Measurements from ENCODE around the gene BRICD5. TPM values are rescaled to one million over a fixed set of nuclear protein-coding genes. Genes with fewer than 3 reads are reported as not detected.

Gene BRICD5
- total and polyA plus RNA-seq, 2 donors from 2014 or later: 7.2 to 8.2 TPM

DNA sequence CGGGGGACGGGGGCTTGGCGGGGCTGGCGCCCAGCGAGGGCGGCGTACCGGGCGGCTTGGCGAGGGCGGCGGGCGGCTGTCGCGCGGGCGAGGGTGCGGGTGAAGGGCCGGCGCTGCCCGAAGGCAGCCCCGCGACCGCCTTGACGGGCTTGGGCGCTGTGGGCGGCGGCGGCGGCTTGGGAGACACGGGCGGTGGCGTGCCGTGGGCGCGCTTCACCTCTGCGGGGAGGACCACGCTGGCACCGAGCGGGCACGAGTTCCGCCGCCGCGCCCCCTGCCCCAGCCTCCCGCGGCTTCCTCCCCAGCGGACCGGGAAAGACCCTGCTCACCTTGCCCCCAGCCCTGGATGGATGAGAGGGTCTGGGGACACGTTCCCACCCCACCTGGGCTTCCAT, 31.6 kb downstream of the BRICD5 start:
- no peak overlapping the region for H3K4me3 ChIP-seq (ENCODE audit: low read length in 3 of 3)
- intact Hi-C loops (cut with DNase I): no loop called here
- TF ChIP-seq, protein P1, sequence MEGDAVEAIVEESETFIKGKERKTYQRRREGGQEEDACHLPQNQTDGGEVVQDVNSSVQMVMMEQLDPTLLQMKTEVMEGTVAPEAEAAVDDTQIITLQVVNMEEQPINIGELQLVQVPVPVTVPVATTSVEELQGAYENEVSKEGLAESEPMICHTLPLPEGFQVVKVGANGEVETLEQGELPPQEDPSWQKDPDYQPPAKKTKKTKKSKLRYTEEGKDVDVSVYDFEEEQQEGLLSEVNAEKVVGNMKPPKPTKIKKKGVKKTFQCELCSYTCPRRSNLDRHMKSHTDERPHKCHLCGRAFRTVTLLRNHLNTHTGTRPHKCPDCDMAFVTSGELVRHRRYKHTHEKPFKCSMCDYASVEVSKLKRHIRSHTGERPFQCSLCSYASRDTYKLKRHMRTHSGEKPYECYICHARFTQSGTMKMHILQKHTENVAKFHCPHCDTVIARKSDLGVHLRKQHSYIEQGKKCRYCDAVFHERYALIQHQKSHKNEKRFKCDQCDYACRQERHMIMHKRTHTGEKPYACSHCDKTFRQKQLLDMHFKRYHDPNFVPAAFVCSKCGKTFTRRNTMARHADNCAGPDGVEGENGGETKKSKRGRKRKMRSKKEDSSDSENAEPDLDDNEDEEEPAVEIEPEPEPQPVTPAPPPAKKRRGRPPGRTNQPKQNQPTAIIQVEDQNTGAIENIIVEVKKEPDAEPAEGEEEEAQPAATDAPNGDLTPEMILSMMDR (IDR thresholded peaks at IDR 0.05; ENCODE audit: borderline replicate concordance, extremely low read depth, insufficient read depth): no peak

DNA sequence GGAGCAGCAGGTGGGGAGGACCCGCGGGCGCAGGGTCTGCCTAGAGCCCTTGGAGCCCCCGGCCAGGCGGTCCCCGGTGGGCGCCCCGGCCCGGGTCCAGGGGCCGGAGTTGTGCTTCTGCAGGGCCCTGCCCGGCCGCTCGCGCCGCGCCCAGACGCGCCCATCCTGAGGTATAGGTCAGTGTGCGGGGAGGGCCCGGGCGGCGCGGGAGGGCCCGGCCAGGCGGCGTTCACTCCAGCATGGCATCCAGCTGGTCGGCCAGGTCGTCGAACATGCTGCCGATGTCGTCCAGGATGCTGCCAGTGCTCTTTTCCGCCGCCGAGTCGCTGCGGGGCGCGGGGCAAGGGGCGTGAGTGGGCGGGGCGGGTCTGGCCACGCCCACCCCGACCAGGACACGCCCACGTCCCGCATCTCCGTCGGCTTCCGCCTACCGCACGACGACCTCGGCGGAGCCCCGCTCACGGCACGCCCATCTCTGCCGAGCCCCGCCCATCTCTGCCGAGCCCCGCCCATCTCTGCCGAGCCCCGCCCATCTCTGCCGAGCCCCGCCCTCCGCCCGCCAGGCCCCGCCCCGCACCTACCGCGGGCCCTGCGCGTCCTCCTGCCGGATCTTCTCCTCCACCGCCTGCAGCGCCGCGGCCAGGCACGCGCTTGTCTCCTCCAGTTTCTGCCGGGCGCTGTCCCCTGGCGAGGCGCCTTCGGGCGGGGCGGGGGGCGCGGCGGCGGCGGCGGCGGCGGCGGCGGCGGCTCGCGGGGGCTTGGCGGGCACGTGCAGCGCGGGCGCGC, 32.1 kb downstream of the BRICD5 start:
- DNase-seq: peak in 3 of 5 donors; percentile 56 to 75 (median 73)
- Histone ChIP-seq H3K9me3 (ENCODE audit: control insufficient read depth in 2 of 3, insufficient read depth in 1 of 3, low read length in 3 of 3) (no peaks in the 10 kb centered on the region), H3K36me3 (ENCODE audit: control insufficient read depth in 2 of 3, insufficient read depth in 3 of 3, low read length in 3 of 3) (peaks cover 0 to 14% (median 12%) of the 10 kb centered on the region in 3 donors), H3K9ac (ENCODE audit: low read length in 3 of 3) (no peak overlapping the region), H3K27me3 (ENCODE audit: control insufficient read depth, insufficient read depth, low read length) (no peaks in the 10 kb centered on the region), H3K27ac (ENCODE audit: low read depth in 2 of 2, low read length in 2 of 2) (no peak overlapping the region), H3K4me1 (ENCODE audit: control insufficient read depth in 2 of 3, insufficient read depth in 2 of 3, low read depth in 1 of 3, low read length in 3 of 3) (no peaks in the 10 kb centered on the region), H3K4me3 (ENCODE audit: low read length in 3 of 3) (no peak overlapping the region)
- intact Hi-C loops (cut with DNase I): no loop called here
- FAIRE-seq: no peak
- TF ChIP-seq, protein P1 (IDR thresholded peaks at IDR 0.05; ENCODE audit: borderline replicate concordance, extremely low read depth, insufficient read depth): no peak

More for the DNA sequence above, 31.6 kb downstream of the BRICD5 start:
- Histone ChIP-seq H3K9ac (ENCODE audit: low read length in 3 of 3) (no peak overlapping the region), H3K4me1 (ENCODE audit: control insufficient read depth in 2 of 3, insufficient read depth in 2 of 3, low read depth in 1 of 3, low read length in 3 of 3) (no peaks in the 10 kb centered on the region), H3K27ac (ENCODE audit: low read depth in 2 of 2, low read length in 2 of 2) (no peak overlapping the region), H3K36me3 (ENCODE audit: control insufficient read depth in 2 of 3, insufficient read depth in 3 of 3, low read length in 3 of 3) (peaks cover 0 to 10% (median 9%) of the 10 kb centered on the region in 3 donors), H3K9me3 (ENCODE audit: control insufficient read depth in 2 of 3, insufficient read depth in 1 of 3, low read length in 3 of 3) (no peaks in the 10 kb centered on the region), H3K27me3 (ENCODE audit: control insufficient read depth, insufficient read depth, low read length) (no peaks in the 10 kb centered on the region)
- DNase-seq (no peak), FAIRE-seq (no peak)

DNA sequence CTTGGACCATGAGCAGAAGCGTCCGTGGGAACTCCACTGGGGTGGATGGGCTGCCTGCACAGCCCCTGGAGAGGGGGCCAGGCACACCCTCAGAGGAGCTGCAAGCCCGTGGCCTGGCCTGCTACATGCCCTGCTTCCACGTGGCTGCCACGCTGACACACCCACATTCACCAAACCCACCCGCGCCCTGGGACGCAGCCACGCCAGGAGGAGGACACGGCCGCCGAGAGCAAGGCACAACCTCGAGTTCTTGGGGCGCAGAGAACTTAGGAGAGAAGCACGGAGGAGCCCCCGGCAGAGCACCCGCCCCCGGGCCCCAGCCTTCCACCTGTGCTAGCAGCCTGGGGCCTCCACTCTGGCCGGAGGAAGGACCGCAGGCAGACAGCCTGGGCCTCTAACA, 33.1 kb downstream of the BRICD5 start:
- Histone ChIP-seq H3K4me1 (ENCODE audit: control insufficient read depth in 2 of 3, insufficient read depth in 2 of 3, low read depth in 1 of 3, low read length in 3 of 3) (no peaks in the 10 kb centered on the region), H3K4me3 (ENCODE audit: low read length in 3 of 3) (no peak overlapping the region), H3K36me3 (ENCODE audit: control insufficient read depth in 2 of 3, insufficient read depth in 3 of 3, low read length in 3 of 3) (peaks cover 0 to 14% (median 12%) of the 10 kb centered on the region in 3 donors), H3K9me3 (ENCODE audit: control insufficient read depth in 2 of 3, insufficient read depth in 1 of 3, low read length in 3 of 3) (no peaks in the 10 kb centered on the region), H3K9ac (ENCODE audit: low read length in 3 of 3) (no peak overlapping the region), H3K27me3 (ENCODE audit: control insufficient read depth, insufficient read depth, low read length) (no peaks in the 10 kb centered on the region), H3K27ac (ENCODE audit: low read depth in 2 of 2, low read length in 2 of 2) (no peak overlapping the region)
- DNase-seq (no peak), FAIRE-seq (no peak)
- TF ChIP-seq, protein P1 (IDR thresholded peaks at IDR 0.05; ENCODE audit: borderline replicate concordance, extremely low read depth, insufficient read depth): no peak
- intact Hi-C loops (cut with DNase I): no loop called here

Data from kidney (tissue), 14 donors.